MCF 10A (cell line): ENCODE data around the gene PDGFB. TPM values are rescaled to one million over a fixed set of nuclear protein-coding genes. Genes with fewer than 3 reads are reported as not detected.
A peak's percentile ranks its signal among the peaks of the same experiment; 100 is the strongest.

Source experiments
- BruUV-seq: library from RNA; stranded (reverse); fragments of 400-500 nt; replicated peaks from 2 replicates; lab custom pipeline; 2021; lab: Mats Ljungman, UMichigan
- CTCF ChIA-PET: fragments of 300-600 bp; sonication (Branson Sonifier 250); formaldehyde crosslinking; extraction: SDS; loops from one replicate; lab custom pipeline; 2021; ENCODE audit warnings: antibody characterized with exemption, inconsistent platforms; lab: Yijun Ruan, JAX
- POLR2A ChIA-PET: fragments of 300-600, 350-650 bp; sonication (Branson Sonifier 250); formaldehyde crosslinking; extraction: SDS; loops from one replicate; lab custom pipeline; 2020; ENCODE audit warnings: antibody characterized with exemption, inconsistent platforms; lab: Yijun Ruan, JAX
- DNase-seq: peaks from one replicate; pipeline ENCODE4 v3.0.0-alpha.2; 2018; ENCODE audit not compliant: unreplicated experiment
- H3K27ac Mint-ChIP-seq: one replicate; pipeline ENCODE4 v1.8.0; 2022; ENCODE audit warnings: mild to moderate bottlenecking, low read depth, mixed read lengths; ENCODE audit not compliant: unreplicated experiment
- H3K27me3 Mint-ChIP-seq: one replicate; pipeline ENCODE4 v1.8.0; 2022; ENCODE audit warnings: mixed read lengths; ENCODE audit not compliant: insufficient read depth, unreplicated experiment
- H3K36me3 Mint-ChIP-seq: one replicate; pipeline ENCODE4 v1.8.0; 2022; ENCODE audit warnings: mild to moderate bottlenecking, moderate library complexity, mixed read lengths; ENCODE audit not compliant: insufficient read depth, unreplicated experiment
- H3K4me1 Mint-ChIP-seq: one replicate; pipeline ENCODE4 v1.8.0; 2022; ENCODE audit warnings: mixed read lengths; ENCODE audit not compliant: insufficient read depth, unreplicated experiment
- H3K4me3 Mint-ChIP-seq: one replicate; pipeline ENCODE4 v1.8.0; 2022; ENCODE audit warnings: mild to moderate bottlenecking, moderate library complexity, mixed read lengths; ENCODE audit not compliant: unreplicated experiment
- H3K9me3 Mint-ChIP-seq: one replicate; pipeline ENCODE4 v1.8.0; 2022; ENCODE audit warnings: mixed read lengths; ENCODE audit not compliant: unreplicated experiment
- intact Hi-C: fragments of 100-400 bp; cut with micrococcal nuclease; formaldehyde crosslinking; loops from 2 replicates; pipeline ENCODE4 v1.14.1; 2022
- total RNA-seq: library from RNA; stranded (reverse); gene quantifications from 2 replicates; pipeline ENCODE4 v1.2.3, GENCODE V29; 2022
- TF ChIP-seq, protein P1 (sequence below): fragments of 200-600 bp; IDR thresholded peaks from one replicate; pipeline ENCODE4 v1.8.0; 2022; ENCODE audit warnings: antibody characterized with exemption, mild to moderate bottlenecking; ENCODE audit not compliant: unreplicated experiment

The PDGFB gene
- total RNA-seq, 1 experiment from 2014 or later: 0.37 TPM

GRCh38 chr22:39179401-39179827, 65.4 kb downstream of the PDGFB start:
- intact Hi-C loops: loop anchor here (10.0 kb wide), 1 partner anchor 345 kb away; the partner anchor contains the start of gene ATF4
- no TSS peak for BruUV-seq
- CTCF ChIA-PET: interaction anchor here (1.4 kb wide), 1 partner anchor 11 kb away, joined by 3 read pairs; no protein-coding TSS in a partner anchor
- POLR2A ChIA-PET: interaction anchor here (0.6 to 0.9 kb wide), 2 partner anchors 56 to 140 kb away, joined by 3 to 5 read pairs; partner anchors contain the start of gene RPL3
- Mint-ChIP-seq H3K27me3 (no peaks in the 10 kb centered on the region), H3K9me3 (no peaks in the 10 kb centered on the region), H3K27ac (no peak overlapping the region), H3K36me3 (no peaks in the 10 kb centered on the region), H3K4me1 (peaks cover 24% of the 10 kb centered on the region), H3K4me3 (no peak overlapping the region)
- TF ChIP-seq, protein P1, sequence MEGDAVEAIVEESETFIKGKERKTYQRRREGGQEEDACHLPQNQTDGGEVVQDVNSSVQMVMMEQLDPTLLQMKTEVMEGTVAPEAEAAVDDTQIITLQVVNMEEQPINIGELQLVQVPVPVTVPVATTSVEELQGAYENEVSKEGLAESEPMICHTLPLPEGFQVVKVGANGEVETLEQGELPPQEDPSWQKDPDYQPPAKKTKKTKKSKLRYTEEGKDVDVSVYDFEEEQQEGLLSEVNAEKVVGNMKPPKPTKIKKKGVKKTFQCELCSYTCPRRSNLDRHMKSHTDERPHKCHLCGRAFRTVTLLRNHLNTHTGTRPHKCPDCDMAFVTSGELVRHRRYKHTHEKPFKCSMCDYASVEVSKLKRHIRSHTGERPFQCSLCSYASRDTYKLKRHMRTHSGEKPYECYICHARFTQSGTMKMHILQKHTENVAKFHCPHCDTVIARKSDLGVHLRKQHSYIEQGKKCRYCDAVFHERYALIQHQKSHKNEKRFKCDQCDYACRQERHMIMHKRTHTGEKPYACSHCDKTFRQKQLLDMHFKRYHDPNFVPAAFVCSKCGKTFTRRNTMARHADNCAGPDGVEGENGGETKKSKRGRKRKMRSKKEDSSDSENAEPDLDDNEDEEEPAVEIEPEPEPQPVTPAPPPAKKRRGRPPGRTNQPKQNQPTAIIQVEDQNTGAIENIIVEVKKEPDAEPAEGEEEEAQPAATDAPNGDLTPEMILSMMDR: no peak
- no peak for DNase-seq

DNA sequence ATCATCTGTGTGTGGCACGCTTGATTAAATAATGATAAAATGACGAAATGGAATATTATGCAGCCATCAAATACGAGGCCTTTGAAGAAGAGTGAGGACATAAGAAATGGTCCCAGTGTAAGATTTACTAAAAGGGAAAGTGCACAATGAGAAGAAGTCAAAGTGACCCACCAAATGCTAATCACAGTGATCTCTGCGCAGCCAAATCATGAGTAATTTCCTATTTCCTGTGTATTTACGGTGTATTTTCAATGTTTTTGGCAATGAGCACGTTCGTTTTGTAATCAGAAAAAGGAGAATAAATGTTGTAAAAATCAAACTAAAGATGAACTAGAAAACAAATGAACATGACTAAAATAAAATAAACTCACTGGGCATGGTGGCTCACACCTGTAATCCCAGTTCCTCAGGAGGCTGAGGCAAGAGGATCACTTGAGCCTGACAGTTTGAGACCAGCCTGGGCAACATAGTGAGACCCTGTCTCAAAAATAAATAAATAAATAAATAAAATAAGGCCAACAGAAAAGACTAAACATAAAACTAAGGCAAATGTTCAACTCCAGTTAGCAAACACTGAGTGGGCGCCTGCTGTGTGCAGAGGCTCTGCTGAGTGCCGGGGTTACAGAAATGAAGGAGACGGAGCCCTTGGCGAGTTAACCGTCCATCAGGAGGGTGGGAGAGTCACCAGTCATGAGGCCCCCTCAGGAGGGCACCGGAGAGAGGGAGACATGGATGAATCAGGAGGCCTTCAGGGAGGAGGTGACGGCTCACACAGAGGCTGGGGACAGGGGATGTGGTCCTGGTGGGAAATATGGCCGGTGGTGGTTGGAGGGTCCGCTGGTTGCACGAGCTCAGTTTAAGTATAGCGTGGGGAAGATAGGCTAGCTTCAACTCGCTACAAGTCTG, 66.3 kb downstream of the PDGFB start:
- Mint-ChIP-seq H3K4me3 (no peak overlapping the region), H3K9me3 (no peaks in the 10 kb centered on the region), H3K36me3 (peaks cover 6% of the 10 kb centered on the region), H3K4me1 (peaks cover 34% of the 10 kb centered on the region), H3K27me3 (no peaks in the 10 kb centered on the region), H3K27ac (no peak overlapping the region)
- DNase-seq: peak; percentile 68
- ChIA-PET POLR2A (no interaction called here), CTCF (interaction anchor here (0.6 to 11.9 kb wide), 3 partner anchors 12 to 136 kb away, joined by 3 to 256 read pairs (median 3); partner anchors contain the start of gene RPL3)
- intact Hi-C loops: loop anchor here (10.0 kb wide), 1 partner anchor 346 kb away; the partner anchor contains the start of gene ATF4
- BruUV-seq: no TSS peak
- TF ChIP-seq, protein P1: no peak

DNA sequence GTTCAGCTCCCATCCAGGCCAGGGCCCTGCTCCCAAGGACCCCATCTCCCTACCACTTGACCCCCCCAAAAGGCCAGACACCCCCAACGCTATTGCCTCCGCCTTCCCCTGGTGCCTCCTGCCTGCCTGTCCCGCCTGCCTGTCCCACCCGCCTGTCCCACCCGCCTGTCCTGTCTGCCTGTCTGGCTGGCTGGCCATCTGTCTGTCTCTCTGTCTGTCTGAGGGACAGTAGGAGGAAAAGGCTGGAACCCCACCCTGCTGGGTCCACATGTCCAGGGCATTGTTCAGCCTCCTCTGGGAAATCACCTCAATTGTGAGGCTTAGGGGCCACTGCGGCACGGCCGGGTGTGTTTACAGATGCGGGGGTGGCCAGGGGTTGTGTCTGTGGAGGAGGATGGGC, 67.0 kb downstream of the PDGFB start:
- H3K27me3 Mint-ChIP-seq: no peaks in the 10 kb centered on the region
- no peak overlapping the region for H3K27ac Mint-ChIP-seq
- intact Hi-C loops: loop anchor here (10.0 kb wide), 1 partner anchor 347 kb away; the partner anchor contains the start of gene ATF4
- BruUV-seq: no TSS peak
- H3K36me3 Mint-ChIP-seq: peaks cover 6% of the 10 kb centered on the region
- ChIA-PET CTCF (interaction anchor here (11.9 kb wide), 1 partner anchor 137 kb away, joined by 256 read pairs; the partner anchor contains the start of gene RPL3), POLR2A (interaction anchor here (6.0 kb wide), 1 partner anchor 139 kb away, joined by 53 read pairs; the partner anchor contains the start of gene RPL3)
- no peaks in the 10 kb centered on the region for H3K9me3 Mint-ChIP-seq
- no peak for DNase-seq
- H3K4me3 Mint-ChIP-seq: no peak overlapping the region
- peaks cover 40% of the 10 kb centered on the region for H3K4me1 Mint-ChIP-seq
- TF ChIP-seq, protein P1: no peak

DNA sequence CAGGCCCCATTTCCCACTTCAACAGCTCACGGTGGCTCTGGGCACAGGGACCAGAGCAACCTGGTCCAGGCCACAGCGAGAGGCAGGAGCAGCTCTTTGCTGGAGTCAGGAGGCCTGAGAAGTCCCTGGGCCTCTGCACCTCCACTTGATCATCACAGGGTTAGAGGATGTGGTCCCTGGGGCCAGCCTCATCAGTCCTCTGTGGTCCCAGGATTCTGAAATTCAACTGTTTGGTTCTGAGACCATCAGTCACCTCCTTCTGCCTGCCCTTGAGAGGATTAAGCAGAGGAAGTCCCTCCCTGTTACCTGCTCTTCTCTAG, 67.4 kb downstream of the PDGFB start:
- BruUV-seq: no TSS peak
- intact Hi-C loops: loop anchor here (10.0 kb wide), 1 partner anchor 347 kb away; the partner anchor contains the start of gene ATF4
- CTCF ChIA-PET: interaction anchor here (11.9 kb wide), 1 partner anchor 137 kb away, joined by 256 read pairs; the partner anchor contains the start of gene RPL3
- H3K4me1 Mint-ChIP-seq: peaks cover 40% of the 10 kb centered on the region
- POLR2A ChIA-PET: interaction anchor here (0.7 to 6.0 kb wide), 2 partner anchors 14 to 139 kb away, joined by 3 to 53 read pairs; partner anchors contain the start of gene RPL3
- no peak for DNase-seq
- TF ChIP-seq, protein P1: no peak
- no peak overlapping the region for H3K27ac Mint-ChIP-seq
- no peaks in the 10 kb centered on the region for H3K27me3 Mint-ChIP-seq
- no peaks in the 10 kb centered on the region for H3K9me3 Mint-ChIP-seq
- no peak overlapping the region for H3K4me3 Mint-ChIP-seq
- H3K36me3 Mint-ChIP-seq: peaks cover 6% of the 10 kb centered on the region
